ENCODE results near the gene CAMK1G. TPM values are rescaled to one million over a fixed set of nuclear protein-coding genes. Genes with fewer than 3 reads are reported as not detected.
A peak's percentile ranks its signal among the peaks of the same experiment; 100 is the strongest.

The CAMK1G gene
- polyA plus RNA-seq, 10 donors, result 0.10 to 0.47 (median 0.19) TPM; not detected in 5

GRCh38 chr1:209634005-209634737 lies 50.7 kb downstream of the CAMK1G start:
- DNase-seq, result no peak

GRCh38 chr1:209635850-209636249 lies 52.3 kb downstream of the CAMK1G start:
- DNase-seq, result no peak

DNA sequence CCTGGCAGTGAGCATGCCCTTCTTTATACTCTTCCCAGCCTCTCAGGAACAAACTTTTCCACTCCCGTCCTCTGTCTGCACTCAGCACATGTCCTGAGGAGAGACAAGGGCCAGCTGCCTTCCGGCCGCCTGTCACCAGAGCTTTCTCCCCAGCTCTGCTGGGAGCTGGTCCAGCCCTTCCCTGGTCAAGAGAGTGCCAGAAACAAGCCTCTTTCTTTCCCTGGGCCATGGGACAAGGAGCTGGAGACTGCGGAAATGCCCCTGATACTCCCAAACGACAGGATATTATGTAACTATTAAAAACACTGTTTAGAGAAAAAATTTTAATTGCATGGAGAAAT lies 58.3 kb downstream of the CAMK1G start:
- DNase-seq, result peak; percentile 68 to 89 (median 79)

- DNase-seq, result no peak
Observed at GRCh38 chr1:209642816-209643215, 59.3 kb downstream of the CAMK1G start.

GRCh38 chr1:209643285-209644020 lies 59.9 kb downstream of the CAMK1G start:
- DNase-seq, result peak; percentile 69 to 84 (median 70)

- peak in 1 of 3 donors; percentile 60 for DNase-seq
Observed at GRCh38 chr1:209645574-209646452, 62.3 kb downstream of the CAMK1G start.

GRCh38 chr1:209646558-209646957 lies 63.0 kb downstream of the CAMK1G start:
- peak in 1 of 3 donors; percentile 19 for DNase-seq

GRCh38 chr1:209647156-209647555 lies 63.6 kb downstream of the CAMK1G start:
- no peak for DNase-seq

DNA sequence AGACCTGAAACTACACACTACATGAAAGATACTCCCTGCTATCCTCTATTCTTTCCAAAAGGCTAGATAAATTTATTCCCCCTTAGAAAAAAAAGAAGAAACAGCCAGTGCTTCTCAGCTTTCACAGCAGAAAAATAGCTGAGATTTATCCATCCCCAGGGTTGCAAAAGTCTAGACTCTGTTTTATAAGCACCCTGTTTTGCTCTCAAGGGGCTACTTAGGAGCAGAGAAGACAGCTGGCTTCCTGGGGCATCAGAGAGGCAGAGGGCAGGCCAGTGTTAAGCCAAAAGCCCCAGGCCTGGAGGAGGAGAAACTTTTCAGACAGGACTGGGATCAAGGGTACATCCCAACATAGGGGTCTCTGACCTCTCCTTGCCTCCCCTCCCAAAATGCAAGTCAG lies 64.8 kb downstream of the CAMK1G start:
- DNase-seq, result no peak

DNA sequence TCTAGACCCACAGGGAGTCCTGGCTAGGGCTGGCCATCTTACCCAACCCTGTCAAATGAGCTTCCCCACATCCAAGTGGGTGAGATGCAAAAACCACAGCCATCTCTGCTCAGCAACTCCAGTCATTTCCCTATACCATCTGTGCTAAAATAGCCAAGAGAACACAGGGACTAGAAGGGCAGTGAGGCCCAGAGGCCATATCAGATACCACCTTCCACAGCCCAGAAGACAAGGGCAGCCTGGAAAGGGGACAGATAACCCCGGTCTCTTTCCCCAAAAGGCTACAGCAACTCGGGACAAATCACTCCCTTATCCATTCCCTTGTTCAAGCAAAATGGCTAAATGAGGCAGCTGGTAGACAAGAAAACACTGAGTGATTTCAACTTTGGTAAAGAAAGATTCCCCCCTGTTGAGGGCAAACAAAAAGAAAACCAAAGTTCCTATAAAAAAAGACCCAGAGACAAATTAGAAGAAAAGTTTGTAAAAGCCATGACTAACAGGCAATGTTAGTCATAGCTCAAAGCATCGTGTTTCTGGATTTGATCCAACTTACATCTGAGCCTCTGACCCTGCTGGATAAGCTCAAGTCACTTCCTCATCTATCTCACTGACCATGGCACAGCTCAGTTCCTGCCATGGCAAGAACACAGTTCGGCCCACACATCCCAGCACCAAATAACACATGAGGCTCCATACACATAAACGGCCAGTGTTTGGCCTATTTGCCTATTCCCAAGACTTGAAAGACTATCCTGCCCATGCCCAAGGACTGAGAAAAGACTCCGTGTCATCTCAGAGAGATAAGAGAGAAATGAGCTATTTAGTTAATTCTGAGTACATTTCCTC lies 65.6 kb downstream of the CAMK1G start:
- peak in 2 of 3 donors; percentile 45 to 67 for DNase-seq

DNA sequence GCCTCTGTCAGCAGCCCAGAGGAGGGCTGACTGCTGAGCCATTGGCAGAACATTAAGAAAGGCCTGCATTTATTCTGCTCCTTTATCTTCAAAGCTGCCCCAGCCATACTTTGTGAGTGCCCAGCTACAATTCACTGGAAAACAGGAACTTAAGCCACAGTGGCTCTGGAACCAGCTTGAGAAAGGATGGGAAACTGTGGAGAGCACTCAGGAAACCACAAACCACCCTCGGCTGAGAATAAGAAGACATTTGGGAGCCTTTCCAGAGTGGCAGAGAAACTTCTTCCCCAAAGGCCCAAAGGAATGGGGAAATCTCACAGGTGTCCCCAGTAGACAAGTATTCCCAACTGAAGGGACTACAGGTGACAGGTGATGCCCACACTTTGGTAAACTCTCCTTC lies 66.9 kb downstream of the CAMK1G start:
- DNase-seq, result no peak

- DNase-seq, result no peak
Observed at GRCh38 chr1:209651138-209651587, 67.6 kb downstream of the CAMK1G start.

DNA sequence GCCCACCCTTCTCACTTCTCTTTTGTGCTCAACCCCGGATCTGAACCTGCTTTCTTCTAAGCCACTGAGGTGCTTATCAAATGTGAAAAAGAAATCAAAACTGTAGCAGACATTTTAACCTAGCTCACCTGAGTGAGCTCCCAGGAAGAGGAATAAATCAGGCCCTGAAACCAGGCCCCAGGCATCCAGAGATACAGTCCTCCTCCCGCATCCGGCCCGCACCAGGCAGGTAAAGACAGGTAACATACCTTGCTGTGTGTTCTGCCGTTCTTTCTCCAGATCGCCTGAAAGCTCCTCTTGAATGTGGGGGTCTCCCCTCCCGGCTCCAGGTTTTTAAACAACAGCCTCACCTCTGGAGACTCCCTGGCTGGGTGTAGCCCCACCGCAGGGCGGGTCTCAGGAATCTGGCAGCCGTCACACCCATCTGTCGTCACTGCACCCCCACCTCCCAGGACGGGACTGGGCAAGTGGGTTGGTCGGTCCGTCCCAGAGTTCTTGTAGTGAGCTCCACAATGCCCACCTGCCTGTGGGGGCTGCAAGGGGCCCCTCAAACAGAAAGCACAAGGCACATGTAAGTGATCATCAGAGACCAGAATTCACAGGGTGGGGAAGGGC lies 68.7 kb downstream of the CAMK1G start, which contains the start of gene LAMB3:
Gene LAMB3 (minus strand): TSS at position 305 of the 615 bp plus-strand sequence. CDS start 1,481 bp downstream, outside the sequence.
- DNase-seq, result no peak

DNA sequence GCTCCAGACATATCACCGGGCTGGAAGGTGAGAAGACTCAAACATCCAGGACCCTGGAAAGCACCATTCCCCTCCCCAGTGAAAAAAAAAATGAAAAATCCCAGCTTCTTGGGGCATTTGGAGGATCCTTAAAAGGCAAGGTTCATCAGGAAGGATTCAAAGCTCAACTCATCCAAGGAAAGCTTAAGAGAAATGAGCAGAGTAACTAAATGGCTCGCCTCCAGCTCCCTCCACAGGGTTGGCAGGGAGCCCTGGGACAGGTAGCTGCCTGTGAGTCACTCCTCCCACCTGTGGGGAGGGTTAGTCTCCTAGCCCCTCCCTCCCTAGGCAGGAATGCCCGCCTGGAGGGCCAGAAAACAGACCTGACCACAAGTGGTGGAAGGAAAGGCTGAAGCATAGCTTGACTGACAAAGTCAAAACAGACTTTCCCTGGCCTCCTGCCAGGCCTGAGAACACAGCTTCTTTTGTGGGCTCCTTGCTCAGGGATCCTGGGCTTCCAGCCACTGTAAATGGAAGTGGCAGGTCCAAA lies 69.4 kb downstream of the CAMK1G start:
- peak in 2 of 3 donors; percentile 44 to 66 for DNase-seq

DNA sequence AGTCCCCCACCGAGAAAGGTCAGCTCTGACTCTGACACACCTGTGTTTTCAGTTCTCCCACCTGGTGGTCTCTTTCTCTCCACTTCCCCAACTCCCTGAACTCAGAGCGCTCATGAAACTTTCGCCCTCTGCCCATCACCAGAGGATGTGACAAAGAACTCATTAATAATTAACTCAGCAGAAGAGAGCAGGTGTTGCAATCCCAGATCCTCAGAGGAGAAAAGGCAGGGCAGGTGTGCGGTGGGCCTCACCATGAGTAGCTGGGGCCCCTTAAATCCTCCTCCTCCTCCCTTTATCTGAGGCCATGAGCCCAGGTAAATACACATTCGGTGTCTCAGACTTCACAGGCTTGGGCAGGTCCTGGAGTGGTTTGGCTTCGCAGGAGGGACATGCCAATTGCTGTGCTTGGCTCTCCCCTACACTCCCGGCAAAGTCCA lies 70.4 kb downstream of the CAMK1G start:
- DNase-seq, result no peak

- DNase-seq, result no peak
Observed at GRCh38 chr1:209655411-209656231, 72.1 kb downstream of the CAMK1G start.

- no peak for DNase-seq
Observed at GRCh38 chr1:209657140-209657879, 73.8 kb downstream of the CAMK1G start.

GRCh38 chr1:209657918-209658317 lies 74.4 kb downstream of the CAMK1G start:
- no peak for DNase-seq

DNA sequence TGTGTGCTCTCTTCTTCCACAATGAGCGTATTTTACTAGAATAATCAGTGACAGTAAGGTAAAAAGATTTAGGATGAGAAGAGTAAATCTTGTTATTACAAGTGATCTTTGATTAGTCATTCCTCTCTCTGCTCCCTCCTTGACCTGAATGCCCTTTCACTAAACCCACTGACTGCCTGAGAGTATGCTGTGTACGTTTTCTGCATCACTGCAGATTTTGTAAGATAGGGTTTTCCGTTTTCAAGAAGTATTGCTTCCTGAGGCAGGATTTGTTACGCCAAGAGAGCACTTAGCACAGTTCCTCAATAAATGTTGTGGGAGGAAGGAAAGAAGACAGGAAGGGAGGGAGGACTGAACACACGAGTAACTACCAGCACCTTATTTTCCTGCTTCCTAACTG lies 76.4 kb downstream of the CAMK1G start:
- DNase-seq, result peak in 1 of 3 donors; percentile 23

Data from muscle of back (tissue), 11 donors.